22Rv1 (cell line): ENCODE data around the gene MYO1F.

ENCODE experiments used
- CTCF ChIP-seq: fragments of 450-650 bp; IDR thresholded peaks from 2 replicates; pipeline ENCODE4 v1.5.1; 2017; ENCODE audit warnings: mild to moderate bottlenecking
- ZFX ChIP-seq: fragments of 450-650 bp; IDR thresholded peaks from 2 replicates; pipeline ENCODE4 v1.6.1; 2017; ENCODE audit warnings: antibody characterized with exemption, borderline replicate concordance

- TF ChIP-seq CTCF (no peak), ZFX (no peak)
These were observed 88.9 kb downstream of the MYO1F start for GRCh38 chr19:8488365-8488764.
